RWPE2 (cell line): ENCODE data around the gene TNFAIP6.
A peak's percentile ranks its signal among the peaks of the same experiment; 100 is the strongest.

Experiments used
- ATAC-seq: fragments of 200-7000 bp; cut with Tn5 transposase; 3 replicates; pipeline ENCODE4 v1.9.1; 2021; ENCODE audit warnings: low read depth
- DNase-seq: peaks from one replicate; pipeline ENCODE4 v3.0.0-alpha.2; 2020; ENCODE audit warnings: low spot score
- H3K27ac ChIP-seq: fragments of 450-650 bp; 2 replicates; pipeline ENCODE4 v1.5.1; 2017; ENCODE audit warnings: mild to moderate bottlenecking; ENCODE audit not compliant: poor library complexity, severe bottlenecking
- H3K27me3 ChIP-seq: fragments of 250-450 bp; sonication (Bioruptor Pico); 2 replicates; pipeline ENCODE4 v1.5.1; 2021; ENCODE audit warnings: mild to moderate bottlenecking, moderate library complexity; ENCODE audit not compliant: insufficient read depth, poor library complexity, severe bottlenecking
- H3K36me3 ChIP-seq: fragments of 250-450 bp; sonication (Bioruptor Pico); 2 replicates; pipeline ENCODE4 v1.5.1; 2020; ENCODE audit warnings: low read depth, mild to moderate bottlenecking, moderate library complexity
- H3K4me1 ChIP-seq: fragments of 250-450 bp; sonication (Bioruptor Pico); 2 replicates; pipeline ENCODE4 v1.5.1; 2021; ENCODE audit warnings: mild to moderate bottlenecking, moderate library complexity; ENCODE audit not compliant: insufficient read depth, poor library complexity, severe bottlenecking
- H3K4me3 ChIP-seq: fragments of 250-450 bp; sonication (Bioruptor Pico); 2 replicates; pipeline ENCODE4 v1.5.1; 2021; ENCODE audit warnings: mild to moderate bottlenecking, moderate library complexity; ENCODE audit not compliant: severe bottlenecking
- H3K9me3 ChIP-seq: fragments of 250-450 bp; sonication (Bioruptor Pico); 2 replicates; pipeline ENCODE4 v1.5.1; 2021; ENCODE audit warnings: mild to moderate bottlenecking, moderate library complexity; ENCODE audit not compliant: severe bottlenecking
- CTCF ChIP-seq: fragments of 450-650 bp; IDR thresholded peaks from one replicate; pipeline ENCODE4 v1.5.1; 2017; ENCODE audit warnings: mild to moderate bottlenecking, moderate library complexity; ENCODE audit not compliant: poor library complexity, severe bottlenecking

The TNFAIP6 gene

DNA sequence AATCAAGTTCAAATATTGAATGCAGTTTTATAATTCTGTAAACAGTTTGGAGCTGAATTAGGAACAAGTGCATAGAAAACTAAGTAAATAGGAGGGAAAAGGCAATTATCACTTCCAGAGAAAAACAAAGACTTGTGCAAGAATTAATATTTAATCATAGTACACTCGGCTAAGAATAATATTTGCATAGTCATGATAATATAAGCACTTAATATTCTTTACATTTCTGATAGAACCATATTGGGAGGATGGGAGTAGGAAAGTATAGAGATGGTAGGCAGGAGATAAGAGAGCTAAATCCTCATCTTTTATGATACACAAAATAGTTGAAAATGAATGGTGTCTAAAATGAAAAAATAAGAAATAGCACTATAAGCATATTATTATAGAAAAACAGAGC, 27.4 kb upstream of the TNFAIP6 start:
- Histone ChIP-seq H3K36me3 (no peaks in the 10 kb centered on the region), H3K27ac (no peak overlapping the region), H3K4me3 (no peak overlapping the region), H3K9me3 (no peaks in the 10 kb centered on the region), H3K4me1 (peaks cover 4% of the 10 kb centered on the region), H3K27me3 (no peaks in the 10 kb centered on the region)
- no peak for ATAC-seq
- no peak for TF ChIP-seq CTCF
- DNase-seq: no peak

DNA sequence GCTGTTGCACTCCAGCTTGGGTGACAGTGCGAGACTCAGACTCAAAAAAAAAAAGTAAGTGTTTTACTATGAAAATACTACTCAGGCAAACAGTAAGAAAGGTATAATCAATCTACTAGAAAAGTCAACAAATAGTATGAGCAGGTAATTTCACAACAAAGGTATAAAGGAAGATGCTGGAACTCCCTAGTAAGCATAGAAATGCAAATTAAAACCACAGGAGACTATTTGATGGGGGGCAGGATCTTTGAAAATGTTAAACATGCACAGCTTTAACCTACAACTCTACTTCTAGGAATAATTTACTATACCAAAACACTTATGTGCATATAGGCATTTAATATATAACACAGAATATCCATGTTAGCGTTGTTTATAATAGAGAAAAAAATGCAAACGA, 24.3 kb upstream of the TNFAIP6 start:
- H3K27ac ChIP-seq: no peak overlapping the region
- no peaks in the 10 kb centered on the region for H3K36me3 ChIP-seq
- H3K27me3 ChIP-seq: no peaks in the 10 kb centered on the region
- no peak for DNase-seq
- peaks cover 8% of the 10 kb centered on the region for H3K4me1 ChIP-seq
- no peak for ATAC-seq
- TF ChIP-seq CTCF: no peak
- H3K4me3 ChIP-seq: no peak overlapping the region
- no peaks in the 10 kb centered on the region for H3K9me3 ChIP-seq

DNA sequence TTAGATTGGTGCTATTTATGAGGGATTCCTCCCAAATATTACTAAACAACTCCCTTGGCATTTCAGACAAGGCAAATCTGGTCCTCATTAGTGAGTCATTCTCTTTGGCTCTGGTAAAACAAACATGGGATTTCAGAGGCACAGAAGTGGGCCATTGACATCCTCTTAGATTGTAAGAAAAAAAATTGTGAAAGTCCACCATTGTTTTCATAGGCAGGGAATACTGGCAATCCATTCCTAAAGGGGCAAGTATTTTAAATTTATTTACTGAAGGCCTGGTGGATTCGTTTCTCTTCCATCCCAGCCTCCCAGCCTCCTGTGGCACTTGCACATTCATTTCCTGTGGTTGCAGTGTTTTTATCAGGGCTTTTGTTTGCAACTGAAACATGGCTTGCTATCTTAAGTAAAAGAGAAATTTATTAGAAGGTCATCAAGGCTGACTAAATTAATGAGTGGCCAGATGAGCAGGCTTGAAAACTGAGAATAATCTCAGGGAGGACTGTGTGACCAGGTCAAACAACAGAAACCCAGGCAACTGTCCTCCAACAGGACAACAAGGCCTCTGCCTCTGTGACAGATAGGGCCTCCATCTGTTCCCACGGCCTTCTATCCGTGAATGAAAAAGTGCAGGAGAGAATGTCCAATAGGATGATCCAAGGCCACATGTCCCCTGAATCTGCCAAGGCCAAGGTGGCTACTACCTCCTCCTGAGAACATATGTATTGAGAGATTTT, 23.1 kb upstream of the TNFAIP6 start:
- peaks cover 8% of the 10 kb centered on the region for H3K4me1 ChIP-seq
- no peaks in the 10 kb centered on the region for H3K36me3 ChIP-seq
- no peaks in the 10 kb centered on the region for H3K9me3 ChIP-seq
- ATAC-seq: peak; percentile 87
- H3K27me3 ChIP-seq: no peaks in the 10 kb centered on the region
- peak overlapping the region; percentile 32 for H3K27ac ChIP-seq
- no peak for TF ChIP-seq CTCF
- H3K4me3 ChIP-seq: no peak overlapping the region
- DNase-seq: no peak

DNA sequence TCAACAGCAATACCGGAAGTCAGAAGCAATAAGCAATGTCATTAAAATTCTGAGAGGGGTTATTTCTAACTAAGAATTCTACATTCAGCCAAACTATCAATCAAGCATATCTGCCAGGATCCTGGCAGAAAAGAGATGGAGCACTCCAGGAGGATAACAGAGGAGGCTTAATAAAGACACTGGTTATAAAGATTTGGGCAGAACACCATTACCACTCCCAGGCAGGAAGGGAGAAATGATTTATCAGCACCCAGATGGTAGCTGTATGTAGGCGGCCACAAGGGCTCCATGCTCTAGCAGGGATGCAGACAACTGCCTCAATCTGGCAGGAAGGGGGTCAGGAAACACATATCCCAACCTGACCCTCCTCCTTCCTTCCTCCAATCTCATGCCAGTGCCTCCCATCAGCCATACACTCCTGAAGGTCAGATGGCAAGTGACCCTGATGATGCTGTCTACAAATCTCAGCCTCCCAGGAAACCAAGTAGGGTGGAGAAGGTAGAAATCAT, 20.5 kb upstream of the TNFAIP6 start:
- Histone ChIP-seq H3K9me3 (no peaks in the 10 kb centered on the region), H3K36me3 (no peaks in the 10 kb centered on the region), H3K27me3 (no peaks in the 10 kb centered on the region), H3K4me1 (peaks cover 8% of the 10 kb centered on the region), H3K4me3 (no peak overlapping the region), H3K27ac (no peak overlapping the region)
- no peak for TF ChIP-seq CTCF
- ATAC-seq (no peak), DNase-seq (no peak)

- no peak for ATAC-seq
- no peak for TF ChIP-seq CTCF
- H3K9me3 ChIP-seq: no peaks in the 10 kb centered on the region
- no peaks in the 10 kb centered on the region for H3K27me3 ChIP-seq
- DNase-seq: no peak
- H3K27ac ChIP-seq: no peak overlapping the region
- H3K36me3 ChIP-seq: no peaks in the 10 kb centered on the region
- H3K4me3 ChIP-seq: no peak overlapping the region
- H3K4me1 ChIP-seq: peaks cover 8% of the 10 kb centered on the region
These were observed 19.7 kb upstream of the TNFAIP6 start for GRCh38 chr2:151337643-151338042.
